HEK293T (cell line): Measurements from ENCODE around the gene HES2.

Experiments used
- ARNT ChIP-seq: fragments of 450-650 bp; IDR thresholded peaks from 2 replicates; pipeline ENCODE4 v1.6.1; 2017; ENCODE audit warnings: mild to moderate bottlenecking
- BHLHE40 ChIP-seq: fragments of 450-650 bp; IDR thresholded peaks from 2 replicates; pipeline ENCODE4 v1.6.1; 2016; ENCODE audit warnings: mild to moderate bottlenecking, moderate library complexity, borderline replicate concordance
- ELF4 ChIP-seq: fragments of 450-650 bp; IDR thresholded peaks from 2 replicates; pipeline ENCODE4 v1.6.1; 2017; ENCODE audit warnings: antibody characterized with exemption
- FOXA1 ChIP-seq: fragments of 450-650 bp; IDR thresholded peaks from 2 replicates; pipeline ENCODE4 v1.6.1; 2016; ENCODE audit warnings: mild to moderate bottlenecking
- FOXK2 ChIP-seq: fragments of 450-650 bp; IDR thresholded peaks from 2 replicates; pipeline ENCODE4 v1.6.1; 2016; ENCODE audit warnings: mild to moderate bottlenecking
- FOXM1 ChIP-seq: fragments of 450-650 bp; IDR thresholded peaks from 2 replicates; pipeline ENCODE4 v1.6.1; 2017; ENCODE audit warnings: mild to moderate bottlenecking, borderline replicate concordance
- HDGF ChIP-seq: fragments of 450-650 bp; IDR thresholded peaks from 2 replicates; pipeline ENCODE4 v1.6.1; 2017; ENCODE audit warnings: antibody characterized with exemption, borderline replicate concordance
- LEF1 ChIP-seq: fragments of 450-650 bp; IDR thresholded peaks from 2 replicates; pipeline ENCODE4 v1.6.1; 2017; ENCODE audit warnings: mild to moderate bottlenecking, borderline replicate concordance
- SP1 ChIP-seq: fragments of 450-650 bp; IDR thresholded peaks from 2 replicates; pipeline ENCODE4 v1.6.1; 2017
- SUZ12 ChIP-seq: fragments of 450-650 bp; IDR thresholded peaks from 2 replicates; pipeline ENCODE4 v1.6.1; 2016; ENCODE audit warnings: mild to moderate bottlenecking
- TARDBP ChIP-seq: fragments of 450-650 bp; IDR thresholded peaks from 2 replicates; pipeline ENCODE4 v1.6.1; 2016
- ZNF384 ChIP-seq: fragments of 450-650 bp; IDR thresholded peaks from 2 replicates; pipeline ENCODE4 v1.6.1; 2016
- TF ChIP-seq, protein P1 (sequence below): fragments of 450-650 bp; IDR thresholded peaks from 2 replicates; pipeline ENCODE4 v1.6.1; 2016

DNA sequence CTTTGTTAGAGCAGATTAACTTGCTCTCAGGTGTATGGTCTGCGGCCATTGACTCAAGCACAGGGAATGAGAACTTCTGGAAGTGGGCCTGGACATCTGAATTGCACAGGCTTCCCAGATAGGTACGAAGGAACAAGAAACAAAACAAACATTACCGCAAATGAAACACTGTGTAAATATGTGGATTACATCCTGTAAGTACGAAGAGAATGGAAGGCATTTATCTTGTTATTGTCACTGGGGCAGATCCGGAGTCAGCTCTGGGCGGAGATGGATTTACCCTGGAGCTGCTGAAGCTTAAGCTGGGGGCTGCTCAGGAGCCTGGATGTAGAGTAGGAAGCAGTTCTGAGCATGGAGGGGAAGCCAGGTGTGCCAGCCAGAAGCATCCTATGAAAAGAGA is 6.8 kb downstream of the HES2 start:
- TF ChIP-seq ELF4 (no peak), FOXA1 (no peak), BHLHE40 (no peak), FOXM1 (no peak), HDGF (no peak), ZNF384 (no peak), TARDBP (no peak), FOXK2 (no peak), SUZ12 (no peak), ARNT (no peak), SP1 (no peak), LEF1 (no peak)
- TF ChIP-seq, protein P1, sequence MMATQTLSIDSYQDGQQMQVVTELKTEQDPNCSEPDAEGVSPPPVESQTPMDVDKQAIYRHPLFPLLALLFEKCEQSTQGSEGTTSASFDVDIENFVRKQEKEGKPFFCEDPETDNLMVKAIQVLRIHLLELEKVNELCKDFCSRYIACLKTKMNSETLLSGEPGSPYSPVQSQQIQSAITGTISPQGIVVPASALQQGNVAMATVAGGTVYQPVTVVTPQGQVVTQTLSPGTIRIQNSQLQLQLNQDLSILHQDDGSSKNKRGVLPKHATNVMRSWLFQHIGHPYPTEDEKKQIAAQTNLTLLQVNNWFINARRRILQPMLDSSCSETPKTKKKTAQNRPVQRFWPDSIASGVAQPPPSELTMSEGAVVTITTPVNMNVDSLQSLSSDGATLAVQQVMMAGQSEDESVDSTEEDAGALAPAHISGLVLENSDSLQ, result no peak
